RKO (cell line): Measurements from ENCODE around the gene TRIL.
A peak's percentile ranks its signal among the peaks of the same experiment; 100 is the strongest.

Experiments
- DNase-seq: peaks from one replicate; pipeline ENCODE4 v3.0.0-alpha.2; 2016; ENCODE audit warnings: low spot score

TRIL gene

DNA sequence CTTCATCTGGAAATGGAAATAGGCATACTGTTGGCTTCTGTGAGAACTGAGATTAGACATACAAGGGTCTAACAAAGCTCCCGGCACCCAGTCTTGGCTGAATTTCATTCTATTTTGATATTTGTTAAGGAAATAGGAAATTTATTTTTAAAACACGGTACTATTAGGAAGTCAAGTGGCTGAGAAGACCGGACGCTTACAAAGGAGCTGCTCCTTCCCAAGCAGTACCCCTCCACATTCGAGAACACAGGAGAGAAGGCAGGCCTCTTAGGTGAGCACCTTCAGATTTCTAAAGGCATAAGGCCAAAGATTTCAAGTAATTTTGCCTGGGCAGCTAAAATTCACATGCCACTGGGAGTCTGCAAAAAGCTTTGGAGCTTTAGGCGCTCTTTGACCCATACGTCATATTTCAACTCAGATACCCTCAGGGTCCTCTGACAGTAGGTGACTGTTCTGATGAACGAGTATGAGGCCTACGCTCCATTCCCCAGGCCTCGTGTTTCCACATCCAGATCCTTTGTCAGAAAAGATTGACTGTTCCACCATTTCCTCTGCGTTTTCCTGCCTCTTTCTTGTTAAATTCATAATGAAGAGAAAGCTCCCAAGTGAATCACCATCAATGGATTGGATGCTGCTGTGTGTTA, 17.3 kb downstream of the TRIL start:
- no peak for DNase-seq

DNA sequence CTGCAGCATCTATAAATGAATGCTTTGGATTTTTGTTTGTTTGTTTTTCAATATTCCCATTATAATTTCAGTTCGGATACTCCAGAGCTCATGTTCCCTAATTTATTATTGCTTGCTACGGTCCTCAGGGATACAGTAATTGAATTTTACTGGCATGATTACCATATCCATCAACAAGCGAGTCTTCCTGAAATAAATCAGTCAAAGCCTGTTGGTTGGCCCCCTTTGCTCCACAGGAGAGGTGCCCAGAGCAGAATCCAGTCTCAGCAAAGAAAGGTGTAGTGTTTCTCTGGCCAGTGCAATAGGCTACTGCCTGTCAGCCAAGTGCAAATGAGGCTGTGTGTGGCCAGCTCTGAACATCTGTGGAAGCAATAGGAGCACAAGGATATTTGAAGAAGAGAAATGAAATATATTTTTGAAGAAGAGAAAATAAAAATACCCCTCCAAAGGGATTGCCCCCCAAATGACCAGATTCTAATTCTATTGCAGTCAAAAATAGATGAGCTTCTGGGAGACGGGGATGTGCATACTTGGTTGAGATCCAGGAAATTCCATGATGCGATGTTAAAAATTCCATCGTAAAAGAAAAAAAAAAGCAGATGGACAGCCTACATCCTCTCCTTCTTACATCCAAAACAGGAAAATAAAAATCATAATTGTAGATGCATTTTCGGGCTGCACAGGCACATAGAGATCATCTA, 18.1 kb downstream of the TRIL start:
- no peak for DNase-seq

DNA sequence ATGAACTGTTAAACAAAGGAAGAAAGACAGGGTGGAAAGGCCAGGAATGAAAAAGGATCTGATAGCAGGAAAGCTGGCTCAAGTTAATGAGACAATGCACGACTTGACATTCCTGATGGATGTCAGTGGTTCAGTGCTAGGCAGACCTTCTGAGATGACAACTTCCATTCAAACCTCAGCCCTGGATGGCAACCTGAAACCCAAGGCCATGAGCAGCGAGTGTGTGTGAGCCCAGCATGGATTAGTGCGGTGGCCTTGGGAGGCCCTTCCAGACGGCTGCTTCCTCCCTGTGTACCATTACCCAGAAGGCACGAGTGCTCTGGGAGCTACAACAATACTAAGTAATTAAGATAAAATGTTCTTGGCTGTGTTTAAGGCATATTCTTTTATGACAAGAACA, 18.8 kb downstream of the TRIL start:
- DNase-seq = no peak

DNA sequence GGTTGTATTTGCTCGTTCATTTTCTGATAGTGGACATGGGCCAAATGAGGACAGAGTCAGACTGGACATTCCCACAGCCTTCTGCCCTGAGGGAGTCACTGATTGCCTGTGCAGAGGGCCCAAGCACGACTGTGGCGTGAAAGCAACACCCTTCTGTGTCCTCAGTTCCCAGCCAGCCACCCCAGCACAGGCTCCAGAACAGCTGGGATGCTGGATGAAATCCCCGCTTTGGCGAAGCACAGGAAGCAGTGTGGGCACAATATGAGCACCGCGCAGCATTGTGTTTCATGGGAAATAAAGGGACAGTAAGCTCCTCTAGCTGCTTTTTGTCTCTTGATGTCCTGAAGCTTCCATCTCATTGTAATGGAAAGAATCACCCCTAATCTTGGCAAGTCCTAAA, 20.5 kb downstream of the TRIL start:
- no peak for DNase-seq

DNA sequence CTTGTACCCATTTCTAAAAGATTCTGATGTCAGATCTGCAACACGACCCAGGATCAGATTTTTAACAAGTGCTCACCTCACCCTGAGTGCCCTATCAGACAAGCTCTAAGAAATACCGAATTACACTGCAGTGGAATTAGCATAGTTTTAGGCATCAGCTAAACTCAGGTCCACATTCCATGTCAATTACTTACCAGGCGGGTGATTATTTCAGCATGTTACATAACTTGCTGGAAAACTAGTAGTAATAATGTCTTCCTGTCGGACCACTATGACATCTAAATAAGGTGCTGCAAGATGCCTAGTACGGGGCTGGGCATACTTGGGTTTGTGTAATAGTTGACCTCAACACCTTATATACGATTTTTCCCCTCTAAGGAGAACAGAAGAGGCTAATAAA, 21.0 kb downstream of the TRIL start:
- DNase-seq = no peak

DNA sequence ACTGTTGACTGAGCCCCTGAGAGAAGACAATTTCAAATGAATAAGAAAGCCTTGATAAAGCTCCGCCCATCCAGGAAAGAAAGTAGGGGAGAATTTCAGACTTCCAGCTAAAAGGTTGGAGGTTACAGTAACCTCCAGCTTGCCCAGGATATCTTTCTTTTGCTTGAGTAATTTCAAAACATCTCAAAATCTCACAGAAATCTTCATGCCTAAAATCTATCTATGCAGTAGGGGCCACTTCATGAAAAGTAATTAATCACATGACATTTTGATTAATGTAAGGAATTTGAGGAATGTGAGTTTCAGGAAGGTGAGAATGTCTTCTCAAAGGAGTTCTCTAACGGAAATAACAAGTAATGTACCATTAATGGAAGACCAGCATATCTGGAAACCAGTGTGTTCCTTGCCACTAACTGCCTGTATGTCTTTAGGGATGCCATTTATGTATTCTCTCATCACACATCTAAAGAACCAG, 24.2 kb downstream of the TRIL start:
- no peak for DNase-seq

DNA sequence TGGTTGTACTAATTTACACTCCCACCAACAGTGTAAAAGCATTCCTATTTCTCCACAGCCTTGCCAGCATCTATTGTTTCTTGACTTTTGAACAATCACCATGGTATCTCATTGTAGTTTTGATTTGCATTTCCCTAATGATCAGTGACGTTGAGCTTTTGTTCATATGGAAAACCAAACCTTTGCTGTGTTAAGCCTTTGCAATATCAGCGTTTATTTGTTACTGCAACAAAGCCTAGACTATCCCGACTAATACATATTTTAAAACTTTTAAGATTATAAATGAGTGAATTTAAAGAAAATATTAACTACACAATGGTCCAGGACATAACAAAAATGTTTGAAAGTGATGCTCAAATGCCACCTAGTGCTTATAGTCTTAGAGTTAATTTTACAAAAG, 26.6 kb downstream of the TRIL start:
- DNase-seq = no peak

DNA sequence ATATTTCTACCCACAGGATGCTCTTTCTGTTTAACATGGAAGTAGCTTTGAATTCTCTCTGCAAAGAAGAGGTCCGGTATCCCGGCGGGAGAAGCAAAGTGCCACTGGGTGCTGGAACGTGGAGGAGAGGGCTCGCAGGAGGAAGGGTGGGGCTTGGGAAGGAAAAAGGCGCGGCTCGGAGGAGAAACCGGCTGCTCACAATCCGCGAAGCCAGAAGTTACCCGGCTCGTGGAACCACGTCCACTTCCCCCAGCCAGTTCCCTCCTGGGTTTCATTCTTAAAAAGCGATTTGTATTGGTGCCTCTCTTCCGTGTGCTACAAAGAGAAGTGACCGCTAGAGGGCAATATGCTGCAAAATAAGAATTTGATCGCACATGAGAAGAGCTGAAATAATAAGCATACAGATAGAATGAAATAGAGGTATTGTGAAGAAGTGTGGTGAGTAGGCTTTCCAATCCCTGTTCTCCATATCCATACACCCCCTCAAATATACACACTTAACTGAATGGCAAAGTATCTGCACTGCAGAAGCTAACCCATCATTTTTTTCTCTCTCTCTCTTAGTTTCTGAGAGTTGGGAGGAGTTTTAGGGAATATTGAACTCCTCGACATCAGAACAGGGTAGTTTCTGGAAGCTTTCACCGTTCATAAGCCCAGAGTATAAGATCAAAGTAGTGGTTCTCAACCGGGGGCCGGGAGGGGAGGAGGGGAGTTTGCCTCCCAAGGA, 31.1 kb downstream of the TRIL start:
- peak; percentile 90 for DNase-seq

DNA sequence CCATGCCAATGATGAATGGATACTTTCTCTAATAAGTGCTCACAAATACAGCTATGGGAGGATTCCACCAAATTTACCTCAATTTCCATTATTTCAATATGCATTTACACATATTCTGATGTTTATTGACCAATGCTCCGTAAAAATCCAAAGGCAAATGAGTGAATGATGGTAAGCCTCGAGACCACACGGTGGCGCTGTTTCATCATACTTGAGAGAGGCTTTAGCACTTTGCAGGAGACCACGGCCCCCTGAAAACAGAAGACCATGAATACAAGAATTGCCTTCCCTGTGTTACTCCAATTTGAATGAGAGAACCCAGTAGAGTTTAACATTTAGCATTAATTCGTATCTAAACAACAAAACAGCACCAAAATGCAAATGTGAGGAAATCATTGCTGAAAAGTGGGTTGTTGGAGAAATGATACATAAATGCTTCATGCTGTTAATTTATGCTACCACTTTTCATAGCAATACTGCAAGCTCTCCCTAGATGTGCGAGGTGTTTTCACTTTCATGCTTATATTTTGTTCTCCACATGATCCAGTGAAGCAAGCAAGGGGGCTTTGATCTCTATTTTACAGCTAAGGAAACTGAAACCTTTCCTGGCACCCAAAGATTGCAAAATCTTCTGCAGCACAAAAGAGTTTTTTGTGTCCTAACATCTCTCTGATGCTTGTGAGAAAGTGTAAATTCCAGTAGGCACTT, 35.4 kb downstream of the TRIL start:
- DNase-seq = peak; percentile 70

DNA sequence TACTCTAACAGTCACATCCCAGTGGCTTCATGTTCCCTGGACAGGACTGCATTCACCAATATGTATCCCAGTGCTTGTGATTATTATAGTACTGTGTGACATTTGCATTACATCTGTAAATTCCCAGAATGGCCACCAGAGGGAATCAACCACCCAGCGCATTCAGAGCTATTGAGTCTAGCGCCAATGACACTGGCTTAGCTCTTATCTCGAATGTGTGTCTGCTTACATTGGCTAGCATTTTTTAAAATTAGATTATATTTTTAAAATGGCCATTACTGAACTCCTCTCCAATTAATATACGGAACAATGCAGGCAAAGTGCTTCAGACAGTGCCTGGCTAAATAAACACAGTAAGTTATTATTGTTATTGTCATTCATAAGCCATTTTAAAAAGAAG, 36.3 kb downstream of the TRIL start:
- peak; percentile 77 for DNase-seq

DNA sequence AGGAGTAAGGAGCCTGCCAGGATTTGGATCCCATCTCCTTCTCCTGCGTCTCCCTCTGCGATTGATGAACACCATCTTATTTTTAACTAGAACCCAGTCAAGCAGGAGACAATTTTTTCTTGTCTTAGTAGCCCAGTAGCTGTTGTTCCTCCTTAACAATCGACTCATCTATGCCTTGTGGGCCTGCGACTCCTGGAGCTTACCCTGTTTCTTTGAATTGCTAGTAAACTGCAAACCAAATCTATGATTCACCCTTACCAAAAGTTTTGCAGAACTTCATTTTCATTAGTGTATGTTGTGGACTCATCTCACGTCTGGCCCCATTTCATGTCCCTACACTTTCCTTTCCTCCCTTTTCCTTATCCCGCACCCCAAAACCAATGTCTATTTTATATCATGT, 37.7 kb downstream of the TRIL start:
- DNase-seq = no peak

DNA sequence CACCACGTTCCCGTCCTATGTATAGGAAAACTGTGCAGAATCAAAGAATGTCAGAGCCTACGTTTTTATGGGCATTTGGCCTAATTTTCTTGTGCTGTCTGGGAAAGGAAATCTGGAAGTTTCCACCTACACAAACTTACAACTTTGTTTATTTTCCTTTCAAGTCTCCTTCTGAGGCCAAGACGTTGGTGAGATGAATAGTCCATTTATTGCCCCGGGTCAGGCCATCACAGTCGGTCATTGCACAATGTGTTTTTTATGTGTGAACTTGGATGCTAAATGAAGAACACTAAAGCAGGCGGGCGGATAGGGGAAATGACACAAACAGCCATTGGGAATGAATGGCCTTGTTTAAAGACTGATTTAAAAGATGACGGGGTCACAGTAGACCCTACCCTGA, 38.6 kb downstream of the TRIL start:
- no peak for DNase-seq

DNA sequence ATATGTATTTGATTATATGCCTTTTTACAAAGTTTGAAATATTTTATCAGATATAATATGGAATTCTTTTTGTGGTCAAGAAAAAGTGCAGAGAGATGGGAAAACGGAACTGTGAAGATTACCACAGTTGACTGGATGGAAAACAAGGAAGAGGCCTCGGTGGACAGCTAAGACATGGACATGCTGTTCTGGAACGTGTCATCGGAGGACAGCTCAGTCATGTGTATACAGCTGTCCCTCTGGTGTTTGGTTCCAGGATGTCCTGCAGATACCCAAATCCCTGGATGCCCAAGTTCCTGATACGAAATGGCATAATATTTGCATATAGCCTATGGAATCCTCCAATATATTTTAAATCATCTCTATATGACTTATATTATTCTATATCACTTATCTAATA, 49.4 kb downstream of the TRIL start:
- DNase-seq = no peak

DNA sequence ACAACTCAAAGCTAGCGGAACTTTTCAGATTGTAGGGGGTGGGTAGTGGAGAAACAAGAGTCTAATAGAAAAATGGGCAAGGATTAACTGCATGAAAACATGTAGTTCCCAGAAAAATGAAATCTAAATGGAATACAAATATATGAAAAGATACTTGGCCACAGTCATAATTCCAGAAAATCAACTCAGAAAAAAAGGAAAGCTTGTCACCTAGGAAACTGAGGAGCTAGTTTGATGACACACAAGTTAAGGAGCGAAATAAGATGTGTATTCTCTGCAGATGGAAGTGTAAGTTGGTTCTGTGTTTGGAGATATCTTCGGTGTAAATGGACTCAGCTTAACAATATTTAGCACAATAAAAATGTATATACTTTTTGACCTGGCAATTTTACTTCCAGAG, 52.7 kb downstream of the TRIL start:
- DNase-seq = no peak

DNA sequence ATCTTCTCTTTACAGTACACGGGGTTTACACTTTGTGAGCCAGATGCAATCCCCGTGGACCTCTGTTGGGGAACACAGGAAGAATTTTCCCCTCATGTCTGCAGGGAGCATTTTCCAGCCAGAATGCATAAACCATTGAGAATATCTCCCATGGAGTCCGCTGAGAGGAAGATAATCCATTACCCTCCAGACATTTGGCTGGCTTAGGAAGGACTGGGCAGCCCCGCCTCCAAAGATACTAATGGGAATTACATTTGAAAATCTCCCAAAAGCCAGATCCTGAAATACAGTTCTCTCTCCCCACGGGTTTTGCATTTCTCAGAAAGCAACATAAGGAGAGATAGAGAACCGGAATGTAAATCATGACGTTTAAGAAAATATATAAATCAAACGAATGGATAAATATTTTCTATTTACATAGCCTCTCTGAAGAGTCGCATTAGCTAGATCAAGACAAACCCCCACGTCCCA, 53.5 kb downstream of the TRIL start:
- no peak for DNase-seq

DNA sequence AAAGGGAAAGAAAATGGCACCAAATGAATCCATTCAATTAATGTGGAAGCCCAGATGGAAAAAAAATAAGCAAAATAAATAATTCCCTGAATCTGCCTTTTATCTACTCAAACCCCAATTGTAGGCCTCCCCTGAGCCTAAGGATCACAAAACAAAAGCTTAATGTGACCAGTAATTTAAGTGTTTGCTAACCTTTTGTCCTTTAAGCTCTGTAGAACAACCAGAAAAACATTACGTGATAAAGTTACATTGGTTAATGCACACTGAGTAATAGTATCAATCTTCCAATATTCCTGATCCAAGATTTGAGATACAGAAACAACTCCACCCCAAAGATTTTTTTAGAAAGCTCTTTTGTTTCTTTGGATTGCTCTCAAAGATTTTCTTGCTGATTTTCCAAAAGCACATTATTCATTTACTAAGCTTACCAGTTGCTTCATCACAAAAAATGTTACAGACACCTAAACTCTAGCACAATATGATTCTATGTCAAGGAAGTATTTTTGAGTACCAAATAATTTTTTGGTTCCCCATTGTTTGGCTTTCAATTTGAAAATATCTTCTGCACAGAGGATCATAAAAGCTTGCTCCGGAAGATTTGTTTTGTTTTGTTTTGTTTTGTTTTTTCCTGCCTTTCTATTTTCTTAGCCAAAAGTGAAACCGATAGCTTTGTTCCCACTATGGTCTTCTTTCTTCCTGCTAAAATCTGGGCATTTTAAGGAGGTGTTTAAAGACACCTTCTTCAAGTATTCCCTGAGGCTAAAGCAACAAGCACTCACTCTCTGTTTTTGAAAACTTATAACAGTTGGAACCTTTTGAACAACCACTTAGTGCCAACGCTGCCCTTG, 54.2 kb downstream of the TRIL start:
- DNase-seq = no peak
